Left ventricle myocardium inferior (tissue), 1 donor: ENCODE data around the gene OR8D1. TPM values are rescaled to one million over a fixed set of nuclear protein-coding genes. Genes with fewer than 3 reads are reported as not detected.

Source experiments
- DNase-seq: peaks from one replicate; pipeline ENCODE4 v3.0.0-alpha.2; 2020
- H3K27ac ChIP-seq: fragments of 200-600 bp; replicated peaks from 2 replicates; pipeline ENCODE4 v1.8.0; 2021
- H3K27me3 ChIP-seq: fragments of 200-600 bp; 2 replicates; pipeline ENCODE4 v1.8.0; 2021; ENCODE audit warnings: low read depth
- H3K36me3 ChIP-seq: fragments of 200-600 bp; 2 replicates; pipeline ENCODE4 v1.8.0; 2021
- H3K4me1 ChIP-seq: fragments of 200-600 bp; 2 replicates; pipeline ENCODE4 v1.8.0; 2021
- H3K4me3 ChIP-seq: fragments of 200-600 bp; 2 replicates; pipeline ENCODE4 v1.8.0; 2021; ENCODE audit warnings: mild to moderate bottlenecking, moderate library complexity
- H3K9me3 ChIP-seq: fragments of 200-600 bp; replicated peaks from 2 replicates; pipeline ENCODE4 v1.8.0; 2021
- CTCF ChIP-seq: fragments of 200-600 bp; IDR thresholded peaks from 2 replicates; pipeline ENCODE4 v1.8.0; 2021; ENCODE audit warnings: antibody characterized with exemption, mild to moderate bottlenecking, borderline replicate concordance
- intact Hi-C: fragments of 100-400 bp; cut with micrococcal nuclease; formaldehyde crosslinking; loops from one replicate; pipeline ENCODE4 v1.11.0; 2022
- long read RNA-seq: library from polyadenylated mRNA; unstranded; transcript quantifications from one replicate; pipeline ENCODE4 v2.0.0, GENCODE V29; 2021
- total RNA-seq: library from RNA; stranded (reverse); fragmentation: NEBNext Ultra II Directional; extraction: Animal tissue kit (Norgen Biotek cat#: 25700); gene quantifications from one replicate; pipeline ENCODE4 v1.2.1, GENCODE V29; 2021
- donor health status: DM: no; HTN: yes; CAD: no; lungs with severe emphysema.

OR8D1 gene
- not detected for total RNA-seq
- long read RNA-seq, result 0 reads

- no peaks in the 10 kb centered on the region for H3K4me1 ChIP-seq
- intact Hi-C loops, result no loop called here
- no peaks in the 10 kb centered on the region for H3K36me3 ChIP-seq
- no peak within 1 kb of the TSS for H3K4me3 ChIP-seq
- no peaks in the 10 kb centered on the region for H3K9me3 ChIP-seq
- no peak within 1 kb of the TSS for H3K27ac ChIP-seq
- no peak for TF ChIP-seq CTCF
- DNase-seq, result no peak
- H3K27me3 ChIP-seq, result no peaks in the 10 kb centered on the region
Observed at GRCh38 chr11:124313849-124314248, at the start of gene OR8D1. TSS of gene OR8D1 (minus strand) at chr11:124313949. CDS start at chr11:124310766, 3,183 bp downstream.

- H3K36me3 ChIP-seq, result no peaks in the 10 kb centered on the region
- TF ChIP-seq CTCF, result no peak
- no peak for DNase-seq
- H3K4me1 ChIP-seq, result no peaks in the 10 kb centered on the region
- no peak overlapping the region for H3K4me3 ChIP-seq
- no peak overlapping the region for H3K27ac ChIP-seq
- H3K27me3 ChIP-seq, result no peaks in the 10 kb centered on the region
- H3K9me3 ChIP-seq, result peaks cover 3% of the 10 kb centered on the region
- intact Hi-C loops, result no loop called here
Observed at GRCh38 chr11:124359566-124359965, 45.8 kb upstream of the OR8D1 start.

- Histone ChIP-seq H3K36me3 (no peaks in the 10 kb centered on the region), H3K4me3 (no peak overlapping the region), H3K9me3 (peaks cover 23% of the 10 kb centered on the region), H3K27me3 (no peaks in the 10 kb centered on the region), H3K27ac (no peak overlapping the region), H3K4me1 (no peaks in the 10 kb centered on the region)
- intact Hi-C loops, result no loop called here
- no peak for DNase-seq
- no peak for TF ChIP-seq CTCF
Observed at GRCh38 chr11:124346311-124346955, 32.7 kb upstream of the OR8D1 start.

GRCh38 chr11:124344346-124344745, 30.6 kb upstream of the OR8D1 start:
- intact Hi-C loops, result no loop called here
- no peak for DNase-seq
- Histone ChIP-seq H3K27me3 (no peaks in the 10 kb centered on the region), H3K36me3 (no peaks in the 10 kb centered on the region), H3K4me3 (no peak overlapping the region), H3K4me1 (no peaks in the 10 kb centered on the region), H3K9me3 (peaks cover 6% of the 10 kb centered on the region), H3K27ac (no peak overlapping the region)
- no peak for TF ChIP-seq CTCF

- no peak overlapping the region for H3K4me3 ChIP-seq
- H3K9me3 ChIP-seq, result peaks cover 3% of the 10 kb centered on the region
- H3K36me3 ChIP-seq, result no peaks in the 10 kb centered on the region
- intact Hi-C loops, result no loop called here
- TF ChIP-seq CTCF, result no peak
- H3K27ac ChIP-seq, result no peak overlapping the region
- no peaks in the 10 kb centered on the region for H3K4me1 ChIP-seq
- H3K27me3 ChIP-seq, result no peaks in the 10 kb centered on the region
- DNase-seq, result no peak
Observed at GRCh38 chr11:124340142-124340447, 26.3 kb upstream of the OR8D1 start.
